ENCODE results near the gene TMEM119. TPM values are rescaled to one million over a fixed set of nuclear protein-coding genes. Genes with fewer than 3 reads are reported as not detected.
"Not testable (repeated sequence)": the region's sequence is repeated elsewhere in the genome, so short reads cannot be mapped to it uniquely, and the experiment has no call there.

Gene TMEM119
- total RNA-seq, 2 experiments from 2014 or later = not detected

DNA sequence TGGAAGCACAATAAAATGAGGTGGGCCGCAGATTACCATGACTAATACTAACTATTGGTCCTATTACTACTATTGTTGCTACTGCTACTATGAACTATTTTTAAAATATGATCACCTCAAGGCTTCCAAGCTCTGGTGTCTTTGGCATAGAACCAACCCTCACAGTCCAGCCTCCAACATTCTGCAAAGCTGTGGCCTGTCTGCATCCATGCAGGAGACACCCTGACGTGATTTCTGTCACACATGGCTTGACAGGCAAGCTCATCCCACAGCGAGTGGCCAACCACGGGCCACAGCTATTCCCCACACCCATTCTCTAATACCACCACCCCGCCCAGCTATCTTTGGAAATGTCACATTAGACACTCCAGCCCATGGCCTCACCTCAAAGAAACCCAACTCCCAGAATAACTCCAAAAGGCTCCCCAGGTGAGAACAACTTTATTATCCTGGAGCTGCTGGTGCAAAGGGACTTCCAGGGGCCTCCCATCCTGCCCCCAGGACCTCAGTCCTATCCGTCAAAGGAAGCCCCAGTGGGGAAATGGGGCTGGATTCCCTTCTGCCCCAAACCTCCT lies 21.1 kb downstream of the TMEM119 start:
- Mint-ChIP-seq H3K4me1 (ENCODE audit: low read depth) (peaks cover 47% of the 10 kb centered on the region), H3K27ac (no peak overlapping the region), H3K9me3 (ENCODE audit: insufficient read depth) (peaks cover 7% of the 10 kb centered on the region), H3K27me3 (ENCODE audit: low read depth) (peaks cover 8% of the 10 kb centered on the region), H3K36me3 (ENCODE audit: low read depth) (peaks cover 4% of the 10 kb centered on the region), H3K4me3 (no peak overlapping the region)
- ChIA-PET CTCF (interaction anchor here (0.9 to 19.8 kb wide), 4 partner anchors 12 to 88 kb away, joined by 3 to 574 read pairs (median 6); no protein-coding TSS in a partner anchor), POLR2A (interaction anchor here (0.8 to 1.5 kb wide), 3 partner anchors 41 to 62 kb away, joined by 3 to 4 read pairs (median 3); no protein-coding TSS in a partner anchor)
- ATAC-seq (no peak), DNase-seq (no peak)

DNA sequence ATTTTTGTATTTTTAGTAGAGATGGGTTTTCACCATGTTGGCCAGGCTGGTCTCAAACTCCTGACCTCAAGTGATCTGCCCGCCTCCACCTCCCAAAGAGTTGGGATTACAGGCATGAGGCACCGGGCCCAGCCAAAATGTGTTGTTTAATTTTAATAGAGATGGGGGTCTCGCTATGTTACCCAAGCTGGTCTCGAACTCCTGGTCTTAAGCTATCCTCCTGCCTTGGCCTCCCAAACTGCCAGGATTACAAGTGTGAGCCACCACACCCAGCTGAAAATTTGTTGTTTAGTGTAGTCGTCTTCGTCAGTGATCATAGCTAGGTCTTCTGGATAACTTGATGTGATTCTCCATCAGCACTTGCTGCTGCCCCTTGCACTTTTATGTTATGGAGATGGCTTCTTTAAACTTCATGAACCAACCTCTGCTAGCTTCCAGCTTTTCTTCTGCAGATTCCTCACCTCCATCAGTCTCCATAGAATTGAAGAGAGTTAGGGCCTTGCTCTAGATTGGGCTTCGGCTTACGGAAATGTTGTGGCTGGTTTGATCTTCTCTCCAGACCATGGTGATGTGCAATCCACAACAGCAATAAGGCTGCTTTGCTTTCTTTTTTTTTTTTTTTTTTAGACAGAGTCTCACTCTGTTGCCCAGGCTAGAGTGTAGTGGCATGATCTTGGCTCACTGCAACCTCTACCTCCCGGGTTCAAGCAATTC lies 22.5 kb downstream of the TMEM119 start:
- peak; percentile 40 for DNase-seq
- CTCF ChIA-PET = interaction anchor here (1.2 to 19.8 kb wide), 2 partner anchors 42 to 88 kb away, joined by 3 to 574 read pairs; no protein-coding TSS in a partner anchor

DNA sequence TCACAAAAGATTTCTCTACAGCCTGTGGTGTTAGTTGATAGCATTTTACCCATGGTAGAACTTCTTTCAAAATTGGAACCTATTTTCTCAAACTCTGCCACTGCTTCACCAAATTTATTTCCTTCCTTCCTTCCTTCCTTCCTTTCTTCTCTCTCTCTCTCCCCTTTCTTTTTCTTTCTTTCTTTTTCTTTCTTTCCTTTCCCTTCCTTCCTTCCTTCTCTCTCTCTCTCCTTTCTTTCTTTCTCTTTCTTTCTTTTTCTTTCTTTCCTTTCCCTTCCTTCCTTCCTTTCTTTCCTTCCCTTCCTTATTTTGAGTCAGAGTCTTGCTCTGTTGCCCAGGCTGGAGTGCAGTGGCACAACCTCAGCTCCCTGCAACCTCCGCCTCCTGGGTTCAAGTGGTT lies 23.6 kb downstream of the TMEM119 start:
- POLR2A ChIA-PET; H3K27me3 Mint-ChIP-seq (ENCODE audit: low read depth); H3K27ac Mint-ChIP-seq; DNase-seq; H3K9me3 Mint-ChIP-seq (ENCODE audit: insufficient read depth); ATAC-seq; H3K4me3 Mint-ChIP-seq: not testable (repeated sequence)
- CTCF ChIA-PET = interaction anchor here (1.8 to 19.8 kb wide), 2 partner anchors 12 to 43 kb away, joined by 7 to 574 read pairs; partner anchors contain the start of gene ISCU
- peaks cover 13% of the 10 kb centered on the region for H3K36me3 Mint-ChIP-seq (ENCODE audit: low read depth)
- H3K4me1 Mint-ChIP-seq (ENCODE audit: low read depth) = peaks cover 62% of the 10 kb centered on the region

More for the DNA sequence above, 22.5 kb downstream of the TMEM119 start:
- peaks cover 8% of the 10 kb centered on the region for H3K27me3 Mint-ChIP-seq (ENCODE audit: low read depth)
- peak; percentile 58 for ATAC-seq
- H3K36me3 Mint-ChIP-seq (ENCODE audit: low read depth) = peaks cover 10% of the 10 kb centered on the region
- POLR2A ChIA-PET = interaction anchor here (1.2 kb wide), 1 partner anchor 42 kb away, joined by 3 read pairs; no protein-coding TSS in a partner anchor
- H3K4me3 Mint-ChIP-seq = peak overlapping the region; percentile 31
- H3K9me3 Mint-ChIP-seq (ENCODE audit: insufficient read depth) = peaks cover 7% of the 10 kb centered on the region
- H3K4me1 Mint-ChIP-seq (ENCODE audit: low read depth) = peaks cover 55% of the 10 kb centered on the region
- H3K27ac Mint-ChIP-seq = peak overlapping the region; percentile 60

DNA sequence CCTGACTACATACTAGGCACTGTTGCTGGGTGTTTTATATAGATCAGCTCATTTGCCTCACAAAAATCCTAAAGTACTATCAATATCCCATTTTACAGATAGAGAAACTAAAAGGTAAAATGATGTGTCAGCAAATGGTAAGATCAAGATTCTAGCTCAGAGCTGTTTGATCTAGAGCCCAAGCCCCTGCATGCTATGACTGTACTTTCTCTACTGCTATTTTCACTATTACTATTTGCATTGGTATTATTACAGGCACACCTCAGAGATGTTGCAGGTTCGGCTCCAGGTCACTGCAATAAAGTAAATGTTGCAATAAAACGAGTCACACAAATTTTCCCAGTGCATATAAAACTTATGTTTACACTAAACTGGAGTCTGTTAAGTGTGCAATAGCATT lies 24.6 kb downstream of the TMEM119 start:
- no peak for ATAC-seq
- Mint-ChIP-seq H3K4me3 (no peak overlapping the region), H3K27me3 (ENCODE audit: low read depth) (peaks cover 3% of the 10 kb centered on the region), H3K4me1 (ENCODE audit: low read depth) (peaks cover 68% of the 10 kb centered on the region), H3K36me3 (ENCODE audit: low read depth) (peaks cover 16% of the 10 kb centered on the region), H3K9me3 (ENCODE audit: insufficient read depth) (no peaks in the 10 kb centered on the region), H3K27ac (no peak overlapping the region)
- CTCF ChIA-PET = interaction anchor here (1.0 to 19.8 kb wide), 6 partner anchors 9 to 378 kb away, joined by 3 to 574 read pairs (median 6); partner anchors contain the start of gene ISCU
- POLR2A ChIA-PET = no interaction called here
- no peak for DNase-seq

DNA sequence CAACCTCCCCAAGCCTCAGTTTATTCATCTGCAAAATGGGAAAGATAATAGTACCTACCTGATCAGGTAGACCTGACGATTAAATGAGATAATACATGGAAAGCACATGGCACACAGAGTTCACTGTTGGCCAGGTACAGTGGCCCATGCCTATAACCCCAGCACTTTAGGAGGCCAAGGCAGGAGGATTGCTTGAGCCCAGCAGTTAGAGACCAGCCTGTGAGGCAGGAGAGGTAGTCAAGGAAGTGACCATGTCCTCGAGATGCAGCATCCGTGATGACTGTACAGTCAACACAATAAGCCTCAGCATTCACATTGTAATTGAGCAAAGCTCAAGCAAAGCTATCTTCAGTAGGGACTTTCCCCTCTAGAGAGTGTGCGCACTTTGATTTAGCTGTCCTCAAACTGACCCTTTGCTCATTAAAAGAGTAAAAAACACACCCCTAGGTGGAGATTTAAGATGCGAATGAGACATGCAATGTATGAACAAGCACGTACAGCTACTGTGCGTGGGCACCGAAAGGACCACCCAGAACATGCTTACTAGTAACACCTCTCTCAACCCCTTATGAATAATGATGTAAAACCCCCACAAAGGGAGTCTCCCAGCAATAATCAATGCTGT lies 25.6 kb downstream of the TMEM119 start:
- DNase-seq (no peak), ATAC-seq (no peak)
- H3K9me3 Mint-ChIP-seq (ENCODE audit: insufficient read depth) = no peaks in the 10 kb centered on the region
- ChIA-PET POLR2A (interaction anchor here (1.7 kb wide), 1 partner anchor 10 kb away, joined by 7 read pairs; the partner anchor contains the start of gene ISCU), CTCF (interaction anchor here (0.6 to 19.8 kb wide), 8 partner anchors 8 to 582 kb away, joined by 3 to 574 read pairs (median 6); partner anchors contain the start of gene ISCU)
- H3K4me3 Mint-ChIP-seq = no peak overlapping the region
- peaks cover 26% of the 10 kb centered on the region for H3K36me3 Mint-ChIP-seq (ENCODE audit: low read depth)
- peaks cover under 1% of the 10 kb centered on the region for H3K27me3 Mint-ChIP-seq (ENCODE audit: low read depth)
- no peak overlapping the region for H3K27ac Mint-ChIP-seq
- peaks cover 78% of the 10 kb centered on the region for H3K4me1 Mint-ChIP-seq (ENCODE audit: low read depth)

DNA sequence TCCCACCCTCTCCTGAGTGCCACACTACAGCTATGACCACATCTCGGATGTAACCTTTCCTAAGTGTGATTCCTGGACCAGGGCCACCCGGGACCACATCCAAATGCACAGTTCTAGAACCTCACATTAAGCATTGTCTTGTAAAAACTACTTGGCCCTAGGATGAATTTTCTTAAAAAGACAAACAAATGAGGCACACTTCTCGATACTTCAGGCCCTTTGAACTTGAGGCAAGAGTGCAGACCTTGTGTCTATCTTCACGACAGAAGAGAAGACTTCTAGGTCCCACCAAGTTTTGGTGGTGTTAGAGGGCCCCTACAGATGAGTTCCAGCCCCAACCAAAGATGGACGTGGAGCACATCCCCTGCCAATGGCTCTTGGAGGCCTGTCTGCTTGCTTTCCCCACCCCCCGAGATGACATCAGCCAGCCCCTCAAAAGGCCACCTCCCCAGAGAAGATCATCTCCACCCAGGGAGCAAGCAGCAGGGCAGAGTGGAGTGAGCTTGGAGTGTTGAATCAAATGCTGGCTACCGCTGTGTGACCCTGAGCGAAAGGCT lies 26.2 kb downstream of the TMEM119 start:
- ChIA-PET POLR2A (interaction anchor here (1.7 kb wide), 1 partner anchor 9 kb away, joined by 7 read pairs; the partner anchor contains the start of gene ISCU), CTCF (interaction anchor here (1.5 to 19.8 kb wide), 7 partner anchors 9 to 232 kb away, joined by 3 to 574 read pairs (median 12); partner anchors contain the start of gene ISCU)
- H3K9me3 Mint-ChIP-seq (ENCODE audit: insufficient read depth) = no peaks in the 10 kb centered on the region
- ATAC-seq = no peak
- DNase-seq = no peak
- H3K4me3 Mint-ChIP-seq = no peak overlapping the region
- H3K4me1 Mint-ChIP-seq (ENCODE audit: low read depth) = peaks cover 80% of the 10 kb centered on the region
- H3K27me3 Mint-ChIP-seq (ENCODE audit: low read depth) = no peaks in the 10 kb centered on the region
- peaks cover 32% of the 10 kb centered on the region for H3K36me3 Mint-ChIP-seq (ENCODE audit: low read depth)
- no peak overlapping the region for H3K27ac Mint-ChIP-seq

DNA sequence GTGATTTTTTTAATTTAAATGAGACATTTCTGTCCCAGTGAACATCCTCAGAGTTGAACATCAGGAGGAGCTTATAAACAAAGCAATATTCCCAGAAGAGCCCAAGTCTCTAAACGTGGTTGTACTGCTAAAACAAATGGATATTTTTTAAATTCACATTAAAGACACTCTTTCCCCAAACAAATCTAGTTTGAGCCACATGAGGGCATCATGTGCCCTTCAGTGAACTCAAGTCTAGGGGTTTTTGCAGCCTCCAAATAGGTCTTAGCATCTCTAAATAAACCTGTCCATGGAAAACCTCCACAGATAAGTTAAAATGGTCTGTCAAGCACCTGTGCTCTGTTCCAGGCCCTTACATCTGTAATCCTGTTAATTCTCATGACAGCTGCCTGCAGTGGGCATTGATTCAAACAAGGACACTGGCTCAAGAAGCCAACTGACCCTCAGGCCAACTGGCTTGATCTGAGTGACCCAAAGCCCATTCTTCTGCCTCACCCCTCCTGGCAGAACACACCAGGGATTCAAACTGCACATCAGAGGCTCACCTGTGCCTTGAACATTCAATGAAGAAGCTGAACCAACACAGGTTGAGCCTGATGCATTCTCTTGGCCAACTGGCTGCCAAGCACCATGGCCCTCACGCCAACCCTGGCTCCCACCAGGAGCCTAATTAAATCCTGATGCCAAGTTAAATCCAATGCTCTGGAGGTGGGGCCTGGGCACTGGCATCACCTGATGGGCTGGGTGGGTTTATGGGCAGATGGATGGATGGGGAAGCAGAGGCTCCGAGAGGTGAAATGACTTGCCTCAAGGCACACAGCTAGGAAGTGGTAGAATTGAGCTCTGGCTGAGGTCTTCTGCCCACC lies 26.9 kb downstream of the TMEM119 start:
- peaks cover 39% of the 10 kb centered on the region for H3K36me3 Mint-ChIP-seq (ENCODE audit: low read depth)
- no peaks in the 10 kb centered on the region for H3K27me3 Mint-ChIP-seq (ENCODE audit: low read depth)
- no peak overlapping the region for H3K4me3 Mint-ChIP-seq
- ChIA-PET CTCF (interaction anchor here (0.7 to 19.8 kb wide), 16 partner anchors 9 to 235 kb away, joined by 3 to 574 read pairs (median 4); partner anchors contain the start of genes ISCU and SELPLG), POLR2A (interaction anchor here (1.7 to 5.0 kb wide), 2 partner anchors 9 to 47 kb away, joined by 7 to 43 read pairs; partner anchors contain the start of gene ISCU)
- peak overlapping the region; percentile 40 for H3K27ac Mint-ChIP-seq
- DNase-seq (peak; percentile 33), ATAC-seq (no peak)
- H3K4me1 Mint-ChIP-seq (ENCODE audit: low read depth) = peaks cover 79% of the 10 kb centered on the region
- no peaks in the 10 kb centered on the region for H3K9me3 Mint-ChIP-seq (ENCODE audit: insufficient read depth)

DNA sequence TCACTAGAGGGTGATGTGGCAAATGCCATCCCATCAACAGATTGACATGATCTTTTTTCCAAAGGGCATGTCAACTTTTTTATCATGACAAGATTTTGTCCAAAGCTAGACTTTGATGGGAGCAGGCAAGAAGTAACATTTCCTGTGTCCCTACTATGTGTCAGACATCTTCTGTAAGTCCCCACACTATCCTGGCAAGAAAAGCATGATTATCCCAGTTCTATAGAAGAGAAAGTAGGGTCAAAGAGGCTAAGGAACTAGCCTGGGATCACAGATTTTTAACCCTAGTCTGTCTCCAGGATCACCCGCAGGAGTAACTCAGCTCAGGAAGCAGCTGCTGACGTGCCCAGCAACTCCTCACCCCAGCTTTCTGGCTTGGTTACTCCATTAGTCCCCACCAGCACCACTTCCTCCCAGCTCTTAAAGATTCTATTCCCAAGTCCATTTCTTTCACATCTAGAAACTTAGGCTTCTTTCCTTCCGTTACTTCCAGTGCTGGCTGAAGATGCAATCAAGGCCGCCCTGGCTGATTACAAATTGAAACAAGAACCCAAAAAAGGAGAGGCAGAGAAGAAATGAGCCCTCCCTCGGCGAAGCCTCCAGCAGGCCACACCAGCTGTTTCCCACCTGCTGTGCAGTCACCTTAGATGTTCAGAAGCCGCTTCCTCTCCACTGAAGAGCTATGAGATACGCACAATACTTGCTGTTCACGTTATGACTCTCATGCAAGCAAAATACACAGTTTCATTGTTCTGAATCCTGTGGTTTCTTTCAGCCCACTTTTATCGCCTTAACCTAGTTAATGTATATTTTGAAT lies 29.3 kb downstream of the TMEM119 start:
- ChIA-PET POLR2A (interaction anchor here (1.3 to 5.0 kb wide), 5 partner anchors 49 to 67 kb away, joined by 6 to 43 read pairs (median 8); partner anchors contain the start of gene SELPLG), CTCF (interaction anchor here (1.0 to 19.8 kb wide), 10 partner anchors 9 to 382 kb away, joined by 3 to 574 read pairs (median 5); partner anchors contain the start of gene SELPLG)
- Mint-ChIP-seq H3K4me3 (peak overlapping the region; percentile 70), H3K4me1 (ENCODE audit: low read depth) (peaks cover 81% of the 10 kb centered on the region), H3K27ac (peak overlapping the region; percentile 97), H3K27me3 (ENCODE audit: low read depth) (no peaks in the 10 kb centered on the region), H3K36me3 (ENCODE audit: low read depth) (peaks cover 55% of the 10 kb centered on the region), H3K9me3 (ENCODE audit: insufficient read depth) (no peaks in the 10 kb centered on the region)
- peak; percentile 97 for ATAC-seq
- peak; percentile 89 for DNase-seq

DNA sequence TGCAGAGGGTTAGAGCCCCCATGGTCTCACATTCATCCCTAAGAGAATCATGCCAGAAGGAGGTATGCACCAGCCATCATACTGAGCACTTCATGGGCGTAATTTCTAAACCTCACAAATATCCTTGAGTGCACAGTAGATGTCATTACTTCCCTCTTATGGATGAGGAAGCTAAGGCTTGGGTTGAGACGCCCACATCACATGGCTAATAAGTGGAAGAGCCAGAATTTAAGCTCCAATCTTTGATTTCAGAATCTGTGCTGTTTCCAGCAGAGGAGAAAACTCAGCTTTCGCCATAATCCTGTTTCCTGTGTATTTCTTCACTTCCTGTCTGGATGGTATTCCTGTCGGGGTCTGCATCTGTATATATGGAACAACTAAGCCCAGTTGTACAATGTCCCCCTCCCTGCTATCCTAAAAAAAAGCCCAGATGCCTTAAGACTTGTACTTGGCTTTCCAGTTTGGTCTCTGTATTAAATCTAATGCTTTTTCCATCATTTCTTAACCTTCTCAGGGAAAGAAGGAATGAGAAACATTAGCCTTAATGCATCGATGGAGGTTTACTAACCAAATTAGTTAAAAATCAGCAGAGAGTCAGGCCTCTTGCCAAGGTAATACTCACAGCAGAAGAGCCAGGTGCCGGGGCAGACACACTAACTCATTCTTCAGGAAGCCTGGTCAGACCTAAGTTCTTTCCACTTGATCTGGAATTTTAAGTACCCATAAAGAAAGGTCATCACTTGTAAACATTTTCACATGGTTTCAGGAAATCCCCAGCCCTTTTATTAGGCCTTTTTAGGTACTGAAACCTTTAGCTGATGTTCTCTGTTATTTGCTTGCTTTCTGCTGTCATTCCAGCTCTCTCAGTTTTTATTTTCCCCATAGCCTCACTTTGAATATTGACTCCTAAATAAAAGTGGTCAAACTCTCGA lies 30.2 kb downstream of the TMEM119 start:
- Mint-ChIP-seq H3K9me3 (ENCODE audit: insufficient read depth) (no peaks in the 10 kb centered on the region), H3K27me3 (ENCODE audit: low read depth) (no peaks in the 10 kb centered on the region), H3K4me3 (peak overlapping the region; percentile 70), H3K4me1 (ENCODE audit: low read depth) (peaks cover 80% of the 10 kb centered on the region), H3K27ac (peak overlapping the region; percentile 97), H3K36me3 (ENCODE audit: low read depth) (peaks cover 55% of the 10 kb centered on the region)
- CTCF ChIA-PET = interaction anchor here (1.0 to 19.8 kb wide), 11 partner anchors 8 to 383 kb away, joined by 3 to 574 read pairs (median 5); partner anchors contain the start of gene SELPLG
- DNase-seq (no peak), ATAC-seq (no peak)
- POLR2A ChIA-PET = interaction anchor here (1.3 to 5.0 kb wide), 6 partner anchors 50 to 68 kb away, joined by 6 to 43 read pairs (median 8); partner anchors contain the start of gene SELPLG

All from activated CD8-positive, alpha-beta T cell treated with anti-CD3 and anti-CD28 coated beads, Interleukin-2, amount 10 ng/mL, durations not matched to agents 7 days and 5 days (primary cell).